COLO668 (cell line): Measurements from ENCODE around the gene CYTH1.

Source experiments
- DNase-seq: peaks from one replicate; lab custom pipeline; 2025; ENCODE audit not compliant: unreplicated experiment; lab: John Stamatoyannopoulos, UW

Gene CYTH1

GRCh38 chr17:78658281-78658785, 123.7 kb downstream of the CYTH1 start:
- DNase-seq = no peak

DNA sequence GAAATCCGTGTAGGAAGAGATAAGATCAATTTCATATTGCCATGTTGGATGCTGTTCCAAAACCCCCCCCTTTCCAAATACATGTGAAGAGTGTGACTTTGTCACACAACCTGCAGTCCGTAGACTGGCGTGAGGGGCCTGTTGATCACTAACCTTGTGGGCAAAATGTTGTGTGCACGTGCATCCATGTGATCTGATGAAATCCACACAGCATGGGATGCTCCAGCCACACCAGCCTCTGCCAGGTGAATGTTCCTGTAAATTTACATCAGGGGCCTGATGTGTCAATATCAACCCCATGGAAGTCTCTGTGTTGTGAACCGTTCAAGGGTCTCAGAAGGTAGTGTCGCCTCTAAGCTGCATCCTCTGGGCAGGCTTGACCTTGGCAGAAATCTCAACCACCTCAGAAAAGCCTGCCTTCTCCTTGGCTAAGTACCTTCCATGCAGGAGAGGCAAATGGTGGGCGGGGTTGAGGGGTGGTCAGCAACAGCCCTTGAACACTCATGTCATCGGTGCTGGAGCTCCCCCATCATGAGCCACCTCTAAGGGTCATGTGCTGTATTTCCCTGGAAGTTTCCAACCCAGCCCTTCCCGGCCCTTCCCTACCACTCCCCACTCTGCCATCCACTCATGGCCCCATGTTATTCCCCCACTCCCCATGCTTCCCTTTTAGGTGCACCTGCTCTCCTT, 126.7 kb downstream of the CYTH1 start:
- DNase-seq = no peak

DNA sequence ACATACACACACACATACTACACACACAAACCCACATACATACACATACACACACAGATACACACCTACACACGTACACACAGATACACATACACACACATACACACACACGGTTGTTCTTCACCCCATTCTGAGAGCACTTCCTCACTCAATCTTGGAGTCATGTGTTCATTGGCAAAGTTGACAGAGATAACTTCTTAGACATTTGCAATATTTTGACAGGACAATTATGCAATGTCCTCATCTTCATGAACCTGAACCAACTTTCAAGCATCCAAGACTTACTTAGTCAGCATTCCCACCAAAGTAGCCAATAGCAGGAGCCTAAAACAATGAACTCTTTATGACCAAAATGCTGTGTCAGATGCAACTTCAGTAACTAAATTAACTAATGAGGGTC, 127.7 kb downstream of the CYTH1 start:
- DNase-seq = no peak

DNA sequence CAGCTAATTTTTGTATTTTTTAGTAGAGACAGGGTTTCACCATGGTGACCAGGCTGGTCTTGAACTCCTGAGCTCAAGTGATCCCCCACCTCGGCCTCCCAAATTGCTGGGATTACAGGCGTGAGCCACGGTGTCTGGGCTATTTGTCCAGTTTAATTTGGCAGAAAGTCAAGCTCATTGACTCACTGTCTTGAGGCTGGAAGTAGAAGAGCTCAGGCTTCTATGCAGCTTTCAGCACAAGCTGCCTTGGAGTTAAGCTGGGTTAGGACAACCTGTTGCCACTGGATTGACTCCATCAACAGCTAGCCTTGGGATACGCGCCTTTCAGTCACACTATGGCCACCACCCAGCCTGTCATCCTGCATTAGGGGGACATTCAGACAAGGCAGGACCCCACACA, 128.7 kb downstream of the CYTH1 start:
- no peak for DNase-seq

- DNase-seq = no peak
Measured at GRCh38 chr17:78652913-78653312, 129.2 kb downstream of the CYTH1 start.

GRCh38 chr17:78652024-78652423, 130.0 kb downstream of the CYTH1 start:
- DNase-seq = no peak

DNA sequence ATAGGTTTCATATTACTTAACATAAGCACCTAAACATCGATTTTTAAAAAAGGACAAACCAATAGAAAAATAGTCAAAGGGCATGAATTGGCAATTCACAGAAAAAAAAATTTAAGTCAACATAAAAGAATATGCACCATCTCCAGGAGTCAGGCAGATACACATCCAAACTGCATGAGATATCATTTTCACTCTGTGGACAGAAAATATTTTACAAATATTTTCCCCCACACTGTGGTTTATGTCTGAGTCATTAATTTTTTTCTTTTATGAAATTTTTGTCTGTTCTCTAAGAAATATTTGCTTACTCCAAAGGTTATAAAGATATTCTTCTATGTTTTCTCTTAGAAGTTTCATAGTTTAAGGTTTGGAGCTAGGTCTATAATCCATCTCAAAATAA, 130.5 kb downstream of the CYTH1 start:
- no peak for DNase-seq

GRCh38 chr17:78650093-78650715, 131.9 kb downstream of the CYTH1 start:
- no peak for DNase-seq

GRCh38 chr17:78648293-78648692, 133.8 kb downstream of the CYTH1 start:
- DNase-seq = no peak

DNA sequence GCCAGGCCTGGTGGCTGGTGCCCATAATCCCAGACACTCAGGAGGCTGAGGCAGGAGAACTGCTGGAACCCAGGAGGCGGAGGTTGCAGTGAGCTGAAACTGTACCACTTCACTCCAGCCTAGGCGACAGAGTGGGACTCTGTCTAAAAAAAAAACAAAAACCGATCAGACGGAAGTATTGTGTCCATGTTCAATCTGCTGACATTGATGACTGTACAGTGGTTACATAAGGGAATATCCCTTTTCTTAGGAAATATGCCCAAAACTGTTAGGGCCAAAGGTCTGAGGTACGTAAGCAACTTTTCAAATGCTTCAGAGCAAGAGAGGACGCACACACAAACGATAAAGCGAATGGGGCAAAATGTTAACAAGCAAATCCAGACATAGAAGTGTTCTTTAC, 135.0 kb downstream of the CYTH1 start:
- no peak for DNase-seq

GRCh38 chr17:78645421-78646295, 136.4 kb downstream of the CYTH1 start:
- no peak for DNase-seq

- no peak for DNase-seq
Measured at GRCh38 chr17:78644931-78645351, 137.1 kb downstream of the CYTH1 start.

DNA sequence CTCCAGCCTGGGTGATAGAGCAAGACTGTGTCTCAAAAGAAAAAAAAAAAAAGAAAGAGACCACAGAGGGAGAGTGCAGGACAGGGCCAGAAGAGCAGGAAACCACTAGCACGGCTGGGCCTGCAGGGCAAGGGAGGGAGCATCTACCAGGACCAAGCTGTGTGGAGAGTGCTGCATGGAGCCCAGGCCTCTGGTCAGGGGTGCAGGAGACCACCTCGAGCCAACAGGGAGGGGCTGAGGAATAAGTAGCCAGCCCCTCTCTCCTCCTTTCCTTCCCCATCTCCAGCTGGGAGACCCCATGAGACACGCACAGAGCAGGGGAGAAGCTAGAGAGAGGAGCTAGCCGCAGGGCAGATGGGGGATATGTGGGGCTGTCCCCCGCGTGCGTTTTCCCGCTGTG, 137.8 kb downstream of the CYTH1 start:
- DNase-seq = no peak

DNA sequence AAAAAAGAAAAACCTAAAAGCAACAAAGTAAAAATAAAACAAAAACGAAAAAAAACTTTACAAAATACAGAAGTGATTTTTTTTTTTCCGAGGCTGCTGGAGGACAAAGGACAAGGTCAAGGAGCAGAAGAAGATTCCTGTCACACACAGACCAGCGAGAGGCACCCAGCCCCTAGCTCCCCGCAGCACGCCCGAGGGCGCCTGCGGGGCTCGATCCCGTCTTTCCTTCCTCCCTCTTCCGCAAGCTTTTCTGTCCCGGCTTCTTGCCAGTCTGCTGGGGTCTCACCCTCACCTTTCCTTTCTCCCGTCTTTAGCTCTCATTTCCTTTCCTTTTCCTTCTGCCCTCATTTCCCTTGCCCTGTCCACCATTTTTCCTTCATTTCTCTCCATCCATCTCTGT, 138.7 kb downstream of the CYTH1 start:
- DNase-seq = no peak

DNA sequence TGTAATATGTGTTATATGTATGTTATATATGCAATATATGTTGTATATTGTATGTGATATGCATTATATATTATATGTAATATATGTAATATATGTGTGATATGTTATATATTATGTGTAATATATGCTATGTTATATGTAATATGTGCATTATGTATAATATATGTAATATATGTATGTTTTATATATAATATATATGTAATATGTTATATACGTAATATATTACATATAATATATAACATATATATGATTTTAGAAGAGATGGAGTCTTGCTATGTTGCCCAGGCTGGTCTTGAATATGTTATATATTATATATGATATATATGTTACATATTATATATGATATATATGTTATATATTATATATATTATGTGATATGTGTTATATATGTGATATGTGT, 139.4 kb downstream of the CYTH1 start:
- DNase-seq = no peak

DNA sequence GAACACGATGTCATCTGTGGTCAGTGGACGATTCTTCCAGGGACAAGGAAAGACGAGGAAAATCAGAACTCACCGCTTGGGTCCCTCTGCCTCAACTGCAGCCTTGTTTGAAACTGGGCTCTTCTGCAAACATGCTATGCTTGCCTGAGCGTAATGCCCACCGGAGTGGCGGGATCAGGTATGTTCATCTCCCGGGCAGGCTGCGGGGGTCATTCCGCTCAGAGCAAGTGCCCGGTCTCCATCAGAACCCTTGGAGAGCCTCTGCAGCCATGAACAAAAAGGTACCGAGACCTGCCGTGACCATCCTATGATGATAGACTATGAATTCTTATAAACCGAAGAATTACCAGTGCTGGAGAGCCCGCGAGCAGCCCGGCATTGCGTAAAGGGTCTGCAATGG, 140.4 kb downstream of the CYTH1 start:
- DNase-seq = no peak

- no peak for DNase-seq
Measured at GRCh38 chr17:78641243-78641642, 140.8 kb downstream of the CYTH1 start.

- no peak for DNase-seq
Measured at GRCh38 chr17:78640700-78641099, 141.4 kb downstream of the CYTH1 start.

DNA sequence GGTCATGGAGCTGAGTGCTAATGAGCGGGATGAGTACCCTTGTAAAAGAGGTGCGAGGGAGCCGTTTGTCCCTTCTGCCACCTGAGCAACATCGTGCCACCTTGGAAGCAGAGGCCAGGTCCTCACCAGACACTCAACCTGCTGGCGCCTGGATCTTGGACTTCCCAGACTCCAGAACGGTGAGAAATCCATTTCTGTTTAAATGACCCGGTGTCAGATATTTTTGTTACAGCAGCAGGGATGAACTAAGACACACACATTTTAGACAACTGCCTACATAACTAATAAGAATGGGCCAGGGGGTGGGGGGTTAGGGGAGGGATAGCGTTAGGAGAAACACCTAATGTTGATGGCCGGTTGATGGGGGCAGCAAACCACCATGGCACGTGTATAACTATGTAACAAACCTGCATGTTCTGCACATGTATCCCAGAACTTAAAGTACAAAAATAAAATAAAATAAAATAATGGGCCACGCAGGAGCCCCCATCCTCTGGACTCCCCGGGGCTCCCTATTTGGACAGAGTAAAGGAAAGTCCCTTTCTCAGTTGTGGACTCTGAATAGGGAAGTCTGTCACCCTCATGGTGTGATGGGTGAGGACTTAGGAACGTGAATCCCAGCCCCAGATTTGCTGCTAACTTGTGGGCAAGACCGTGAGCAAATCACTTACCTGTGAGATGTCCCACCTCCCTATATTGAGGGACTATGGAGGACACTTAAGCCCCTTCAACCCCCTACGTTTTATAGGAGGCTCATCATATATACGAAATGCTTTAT, 144.2 kb downstream of the CYTH1 start:
- no peak for DNase-seq

- no peak for DNase-seq
Measured at GRCh38 chr17:78637146-78637545, 144.9 kb downstream of the CYTH1 start.

DNA sequence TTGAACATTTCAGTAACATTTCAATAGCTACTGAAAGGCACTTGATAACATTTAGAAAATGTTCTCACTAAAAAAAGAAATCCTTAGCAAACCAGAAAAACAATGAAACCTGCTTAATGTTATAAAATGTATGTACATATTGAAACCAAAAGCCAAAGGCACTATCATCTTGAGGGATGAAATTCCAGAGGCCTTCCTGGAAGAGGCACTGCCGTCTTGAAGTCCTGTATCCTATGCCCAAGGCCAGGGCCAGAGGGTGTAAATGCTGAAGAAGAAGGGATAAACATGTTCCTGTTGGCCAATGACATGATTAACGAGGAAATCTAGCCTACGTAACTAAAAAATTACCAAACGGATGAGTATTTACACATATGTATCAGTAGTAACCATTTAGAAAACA, 147.9 kb downstream of the CYTH1 start:
- no peak for DNase-seq
